ENCODE results near the gene ASTN1.

Gene ASTN1

DNA sequence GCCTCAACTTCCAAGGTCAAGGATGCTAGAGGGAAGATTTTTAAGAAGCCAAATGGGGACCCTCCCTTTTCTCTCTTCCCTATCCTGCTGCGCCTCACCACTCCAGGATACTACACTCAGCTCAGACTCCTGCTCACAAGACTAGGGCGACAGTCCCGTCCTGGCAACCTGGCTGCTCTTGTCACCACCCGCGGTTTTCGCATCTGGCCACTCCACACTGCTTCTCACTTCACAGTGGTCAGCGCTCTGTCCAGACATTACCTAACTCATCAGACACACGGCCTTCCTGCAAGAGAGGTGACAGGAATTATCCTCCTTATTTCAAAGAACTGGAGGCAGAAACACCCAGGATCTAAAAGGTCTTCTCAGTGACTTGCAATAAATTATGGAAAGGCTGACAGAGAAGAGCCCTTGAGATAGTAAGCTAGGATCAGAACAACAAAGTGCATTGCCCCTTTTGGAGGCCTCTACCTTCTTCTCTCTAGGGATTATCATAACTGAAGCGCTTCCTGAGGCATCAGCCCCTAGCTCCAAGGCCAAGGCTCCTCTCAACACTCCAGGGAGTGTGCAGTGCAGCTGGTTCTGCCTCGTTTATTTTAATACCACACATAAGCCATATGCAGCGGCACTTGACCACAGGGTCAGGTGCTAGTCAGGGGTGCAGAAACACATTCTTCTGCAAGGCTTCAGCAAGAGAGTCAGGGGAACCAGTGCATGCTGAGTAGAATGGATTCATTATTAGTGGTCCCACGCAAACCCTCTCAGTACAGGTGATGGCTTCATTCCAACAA lies 41.9 kb downstream of the ASTN1 start:
- TF ChIP-seq, protein P1, sequence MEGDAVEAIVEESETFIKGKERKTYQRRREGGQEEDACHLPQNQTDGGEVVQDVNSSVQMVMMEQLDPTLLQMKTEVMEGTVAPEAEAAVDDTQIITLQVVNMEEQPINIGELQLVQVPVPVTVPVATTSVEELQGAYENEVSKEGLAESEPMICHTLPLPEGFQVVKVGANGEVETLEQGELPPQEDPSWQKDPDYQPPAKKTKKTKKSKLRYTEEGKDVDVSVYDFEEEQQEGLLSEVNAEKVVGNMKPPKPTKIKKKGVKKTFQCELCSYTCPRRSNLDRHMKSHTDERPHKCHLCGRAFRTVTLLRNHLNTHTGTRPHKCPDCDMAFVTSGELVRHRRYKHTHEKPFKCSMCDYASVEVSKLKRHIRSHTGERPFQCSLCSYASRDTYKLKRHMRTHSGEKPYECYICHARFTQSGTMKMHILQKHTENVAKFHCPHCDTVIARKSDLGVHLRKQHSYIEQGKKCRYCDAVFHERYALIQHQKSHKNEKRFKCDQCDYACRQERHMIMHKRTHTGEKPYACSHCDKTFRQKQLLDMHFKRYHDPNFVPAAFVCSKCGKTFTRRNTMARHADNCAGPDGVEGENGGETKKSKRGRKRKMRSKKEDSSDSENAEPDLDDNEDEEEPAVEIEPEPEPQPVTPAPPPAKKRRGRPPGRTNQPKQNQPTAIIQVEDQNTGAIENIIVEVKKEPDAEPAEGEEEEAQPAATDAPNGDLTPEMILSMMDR (IDR thresholded peaks at IDR 0.05; ENCODE audit: low read depth, low read length, missing control alignments), result no peak
- in situ Hi-C loops (cut with HindIII; ENCODE audit: low pct_ligation_motif_present, low sequenced_read_pairs), result no loop called here
- DNase-seq, result no peak
- H3K27ac ChIP-seq, result no peak overlapping the region
- H3K4me3 ChIP-seq (ENCODE audit: low read depth, low read length), result no peak overlapping the region
- no peaks in the 10 kb centered on the region for H3K36me3 ChIP-seq (replicated peaks)
- H3K27me3 ChIP-seq (replicated peaks), result no peaks in the 10 kb centered on the region

DNA sequence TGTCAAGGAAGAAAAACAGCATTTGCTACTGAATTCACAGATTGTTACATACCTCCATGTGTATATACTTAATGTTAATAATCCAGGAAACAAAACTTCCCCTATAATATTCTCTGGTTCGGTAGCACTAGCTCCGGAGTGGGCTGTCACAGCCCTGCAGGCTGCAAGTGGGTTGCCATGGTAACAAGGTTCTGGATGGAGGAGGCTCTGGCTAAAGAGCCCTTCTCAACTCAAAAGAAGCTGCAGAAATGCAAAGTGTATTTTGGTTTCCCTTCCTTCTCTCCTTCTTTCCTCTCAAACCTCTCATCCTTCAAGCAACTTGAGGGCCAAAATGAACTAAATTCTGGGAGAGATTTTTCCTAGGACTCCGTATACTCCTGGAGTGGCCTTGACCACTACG lies 45.2 kb downstream of the ASTN1 start:
- TF ChIP-seq, protein P1 (IDR thresholded peaks at IDR 0.05; ENCODE audit: low read depth, low read length, missing control alignments), result no peak
- in situ Hi-C loops (cut with HindIII; ENCODE audit: low pct_ligation_motif_present, low sequenced_read_pairs), result no loop called here

DNA sequence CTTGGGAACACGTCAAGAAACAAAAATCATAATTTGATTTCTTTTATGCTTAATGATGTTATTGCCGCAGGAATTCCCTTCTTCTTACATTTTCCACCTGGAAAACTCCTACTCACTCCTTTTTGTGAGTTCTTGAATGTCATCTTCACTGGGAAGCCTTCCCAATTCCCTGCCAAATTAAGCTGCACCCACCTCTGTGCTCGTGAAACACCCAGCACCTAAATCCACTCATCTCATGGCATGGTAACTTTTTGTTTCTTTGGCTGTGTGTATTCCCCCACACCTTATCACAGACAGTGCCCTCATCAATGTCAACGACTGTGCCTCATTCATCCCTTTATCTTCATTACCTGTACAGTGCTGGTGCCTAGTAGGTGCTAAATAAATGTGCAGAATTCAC lies 45.6 kb downstream of the ASTN1 start:
- TF ChIP-seq, protein P1 (IDR thresholded peaks at IDR 0.05; ENCODE audit: low read depth, low read length, missing control alignments), result no peak
- in situ Hi-C loops (cut with HindIII; ENCODE audit: low pct_ligation_motif_present, low sequenced_read_pairs), result no loop called here
- no peaks in the 10 kb centered on the region for H3K27me3 ChIP-seq (replicated peaks)
- DNase-seq, result no peak
- H3K36me3 ChIP-seq (replicated peaks), result no peaks in the 10 kb centered on the region
- no peak overlapping the region for H3K4me3 ChIP-seq (ENCODE audit: low read depth, low read length)
- no peak overlapping the region for H3K27ac ChIP-seq

More for the DNA sequence above, 45.2 kb downstream of the ASTN1 start:
- Histone ChIP-seq H3K36me3 (replicated peaks) (no peaks in the 10 kb centered on the region), H3K4me3 (ENCODE audit: low read depth, low read length) (no peak overlapping the region), H3K27me3 (replicated peaks) (no peaks in the 10 kb centered on the region), H3K27ac (no peak overlapping the region)
- DNase-seq, result no peak

DNA sequence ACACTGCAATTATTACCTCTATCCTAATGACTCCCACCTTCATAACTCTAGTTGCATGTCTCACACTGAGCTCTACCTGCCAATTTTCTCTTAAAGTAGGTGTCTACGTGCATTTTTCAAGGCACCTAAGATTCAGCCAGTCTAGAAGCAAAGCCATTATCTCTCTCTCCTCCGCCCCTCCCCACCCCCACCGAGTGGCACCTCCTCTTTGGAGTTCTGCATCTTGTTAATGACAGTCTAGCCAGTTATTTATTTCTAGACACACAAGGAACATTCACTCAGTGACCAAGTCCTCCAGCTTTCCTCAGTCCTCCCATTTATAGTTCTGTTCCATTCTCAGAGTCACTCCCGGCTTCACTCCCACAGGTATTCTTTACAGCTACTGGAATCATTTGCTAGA lies 47.6 kb downstream of the ASTN1 start:
- no peak for DNase-seq
- Histone ChIP-seq H3K27ac (no peak overlapping the region), H3K36me3 (replicated peaks) (no peaks in the 10 kb centered on the region), H3K27me3 (replicated peaks) (no peaks in the 10 kb centered on the region), H3K4me3 (ENCODE audit: low read depth, low read length) (no peak overlapping the region)
- TF ChIP-seq, protein P1 (IDR thresholded peaks at IDR 0.05; ENCODE audit: low read depth, low read length, missing control alignments), result no peak
- in situ Hi-C loops (cut with HindIII; ENCODE audit: low pct_ligation_motif_present, low sequenced_read_pairs), result no loop called here

DNA sequence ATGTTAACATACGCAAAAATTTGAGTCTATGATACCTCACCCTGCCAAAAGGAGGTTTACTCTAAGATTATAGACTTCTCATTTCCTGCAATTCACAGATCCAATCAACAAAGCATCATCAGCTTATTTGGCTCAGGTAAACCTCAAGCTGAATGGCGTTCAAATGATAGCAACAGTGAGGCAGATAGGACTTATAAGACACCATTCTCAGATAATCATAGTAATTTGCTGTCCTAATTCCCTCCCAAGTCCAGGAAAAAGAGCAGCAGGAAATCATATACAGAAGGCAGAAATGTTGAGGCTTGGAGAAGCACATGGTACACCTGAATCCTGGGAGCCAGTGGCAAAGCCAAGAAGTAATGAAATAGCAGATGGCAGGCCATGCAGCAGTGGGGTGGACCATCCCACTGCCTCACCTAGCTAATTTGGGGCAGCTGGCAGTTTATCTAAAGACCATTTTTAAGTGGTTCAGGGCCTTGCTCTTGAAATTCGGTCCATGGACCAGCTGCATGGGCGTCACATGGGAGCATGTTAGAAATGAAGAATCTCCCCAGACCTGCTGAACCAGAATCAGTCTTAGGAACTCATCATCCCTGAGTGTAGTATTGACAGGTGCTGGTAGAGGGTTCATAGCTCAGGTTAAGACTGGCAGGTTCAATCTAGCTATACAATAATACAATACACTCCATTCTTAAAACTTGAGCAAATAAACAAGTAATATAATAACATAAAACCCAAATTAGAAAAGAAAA lies 57.7 kb downstream of the ASTN1 start:
- Histone ChIP-seq H3K27ac (no peak overlapping the region), H3K27me3 (replicated peaks) (no peaks in the 10 kb centered on the region), H3K36me3 (replicated peaks) (no peaks in the 10 kb centered on the region), H3K4me3 (ENCODE audit: low read depth, low read length) (no peak overlapping the region)
- TF ChIP-seq, protein P1 (IDR thresholded peaks at IDR 0.05; ENCODE audit: low read depth, low read length, missing control alignments), result no peak
- DNase-seq, result no peak
- in situ Hi-C loops (cut with HindIII; ENCODE audit: low pct_ligation_motif_present, low sequenced_read_pairs), result no loop called here

All from brain microvascular endothelial cell (primary cell).